Stimulated activated CD8-positive, alpha-beta memory T cell treated with anti-CD3 and anti-CD28 coated beads, Interleukin-12 subunit alpha, Interleukin-12 subunit beta, amount 100 ng/mL, for 4 hours (primary cell): ENCODE measurements around the gene RAB40B.

Experiments used
- DNase-seq: peaks from one replicate; pipeline ENCODE4 v3.0.0-alpha.2; 2020; ENCODE audit warnings: low read depth

RAB40B gene

DNA sequence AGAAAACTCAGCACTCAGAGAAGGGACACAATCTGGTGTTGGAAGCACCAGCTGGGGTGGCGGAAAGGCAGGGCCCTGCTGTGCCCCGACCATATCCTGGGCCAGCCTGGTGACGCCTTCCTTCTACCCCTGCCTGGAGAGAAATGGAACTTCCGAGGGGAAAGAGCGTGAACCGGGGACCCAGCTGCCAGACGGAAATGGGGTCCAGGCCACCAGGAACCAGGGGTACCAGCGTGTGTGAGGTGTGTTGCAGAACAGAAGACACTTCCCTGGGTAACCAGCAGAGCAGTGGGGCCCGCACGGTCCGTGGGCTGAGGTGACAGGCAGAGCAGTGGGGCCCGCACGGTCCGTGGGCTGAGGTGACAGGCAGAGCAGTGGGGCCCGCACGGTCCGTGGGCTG, 6.8 kb downstream of the RAB40B start:
- no peak for DNase-seq

DNA sequence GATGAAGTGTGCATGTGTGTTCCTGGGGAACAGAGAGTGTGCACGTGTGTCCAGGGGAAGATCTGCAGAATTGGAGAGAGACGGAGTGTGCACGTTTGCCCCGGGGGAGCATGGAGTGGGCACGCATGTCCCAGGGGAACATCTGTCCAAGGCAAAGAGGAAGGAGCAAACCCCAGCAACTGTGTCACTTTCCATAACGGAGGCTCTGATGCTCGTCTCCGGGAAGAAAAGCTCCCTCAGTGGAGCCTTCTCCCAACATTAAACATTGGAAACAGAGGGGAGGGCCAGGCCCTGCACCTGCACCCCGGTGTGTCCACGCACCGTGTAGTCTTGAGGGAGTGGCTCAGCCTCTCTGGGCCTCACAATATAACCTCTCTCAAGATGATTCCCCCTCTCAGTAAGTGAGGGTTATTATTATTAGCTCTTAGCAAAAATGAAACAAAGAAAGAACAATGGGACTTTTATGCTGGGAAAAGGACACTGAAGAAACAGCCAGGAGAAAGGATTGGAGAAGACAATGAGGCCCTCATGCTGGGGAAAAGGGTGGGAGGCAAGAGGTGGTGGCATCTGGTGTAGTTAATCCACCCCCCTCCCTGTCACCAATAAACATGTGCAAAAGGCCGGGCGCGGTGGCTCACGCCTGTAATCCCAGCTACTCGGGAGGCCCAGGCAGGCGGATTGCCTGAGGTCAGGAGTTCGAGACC, 7.6 kb downstream of the RAB40B start:
- DNase-seq = no peak

DNA sequence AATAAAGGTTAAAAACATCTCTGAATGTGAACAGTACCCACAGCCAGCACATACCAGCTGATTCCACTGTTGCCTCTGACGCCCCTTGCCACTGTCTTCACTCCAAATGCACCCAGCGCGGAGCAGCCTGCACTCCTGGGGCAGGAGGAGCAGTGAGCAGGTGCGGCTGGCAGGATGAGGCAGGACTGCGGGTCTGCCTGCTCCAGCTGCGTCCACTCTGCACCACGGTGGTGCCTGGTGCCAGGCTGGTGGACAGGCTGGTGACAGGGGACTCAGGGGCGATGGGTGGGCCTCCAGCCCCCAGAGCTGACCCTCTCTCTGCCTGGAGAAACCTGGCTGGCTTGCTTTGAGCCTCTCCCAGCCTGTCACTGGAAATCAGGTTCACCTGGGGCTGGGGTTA, 9.4 kb downstream of the RAB40B start:
- DNase-seq = no peak

DNA sequence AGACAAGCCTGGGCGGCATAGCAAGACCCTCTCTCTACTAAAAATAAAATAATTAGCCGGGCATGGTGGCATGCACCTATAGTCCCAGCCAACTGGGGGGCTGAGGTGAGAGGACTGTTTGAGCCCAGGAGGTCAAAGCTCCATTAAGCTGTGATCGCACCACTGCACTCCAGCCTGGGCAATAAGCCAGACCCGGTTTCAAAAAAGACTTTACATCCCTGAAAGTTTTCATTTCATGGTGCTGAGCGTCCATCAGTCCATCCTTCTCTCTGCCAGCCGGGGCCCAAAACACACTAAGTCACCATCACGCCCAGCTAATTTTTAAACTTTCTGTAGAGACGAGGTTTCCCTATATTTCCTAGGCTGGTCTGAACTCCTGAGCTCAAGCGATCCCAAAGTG, 10.6 kb downstream of the RAB40B start:
- no peak for DNase-seq

DNA sequence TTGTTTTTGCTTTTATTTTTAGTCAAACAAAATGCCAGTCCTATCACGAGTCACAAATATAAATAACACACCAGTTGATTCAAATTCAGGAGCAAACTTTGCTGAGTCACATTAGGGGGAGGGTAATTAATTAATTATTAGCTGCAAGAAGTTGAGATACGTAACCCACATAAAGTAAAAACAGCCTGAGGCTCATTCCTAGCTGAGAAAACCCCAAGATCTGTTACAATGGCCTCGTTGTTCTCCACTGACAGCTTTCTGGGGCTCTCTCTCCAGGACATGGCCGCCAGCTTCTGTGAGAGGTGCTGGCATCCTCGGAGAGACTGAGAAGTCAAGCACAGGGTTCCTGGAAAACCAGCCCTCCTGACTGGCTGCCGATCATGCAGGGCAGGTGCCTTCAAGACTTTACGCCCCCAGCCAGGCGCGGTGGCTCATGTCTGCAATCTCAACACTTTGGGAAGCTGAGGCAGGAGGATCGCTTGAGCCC, 11.1 kb downstream of the RAB40B start:
- no peak for DNase-seq

DNA sequence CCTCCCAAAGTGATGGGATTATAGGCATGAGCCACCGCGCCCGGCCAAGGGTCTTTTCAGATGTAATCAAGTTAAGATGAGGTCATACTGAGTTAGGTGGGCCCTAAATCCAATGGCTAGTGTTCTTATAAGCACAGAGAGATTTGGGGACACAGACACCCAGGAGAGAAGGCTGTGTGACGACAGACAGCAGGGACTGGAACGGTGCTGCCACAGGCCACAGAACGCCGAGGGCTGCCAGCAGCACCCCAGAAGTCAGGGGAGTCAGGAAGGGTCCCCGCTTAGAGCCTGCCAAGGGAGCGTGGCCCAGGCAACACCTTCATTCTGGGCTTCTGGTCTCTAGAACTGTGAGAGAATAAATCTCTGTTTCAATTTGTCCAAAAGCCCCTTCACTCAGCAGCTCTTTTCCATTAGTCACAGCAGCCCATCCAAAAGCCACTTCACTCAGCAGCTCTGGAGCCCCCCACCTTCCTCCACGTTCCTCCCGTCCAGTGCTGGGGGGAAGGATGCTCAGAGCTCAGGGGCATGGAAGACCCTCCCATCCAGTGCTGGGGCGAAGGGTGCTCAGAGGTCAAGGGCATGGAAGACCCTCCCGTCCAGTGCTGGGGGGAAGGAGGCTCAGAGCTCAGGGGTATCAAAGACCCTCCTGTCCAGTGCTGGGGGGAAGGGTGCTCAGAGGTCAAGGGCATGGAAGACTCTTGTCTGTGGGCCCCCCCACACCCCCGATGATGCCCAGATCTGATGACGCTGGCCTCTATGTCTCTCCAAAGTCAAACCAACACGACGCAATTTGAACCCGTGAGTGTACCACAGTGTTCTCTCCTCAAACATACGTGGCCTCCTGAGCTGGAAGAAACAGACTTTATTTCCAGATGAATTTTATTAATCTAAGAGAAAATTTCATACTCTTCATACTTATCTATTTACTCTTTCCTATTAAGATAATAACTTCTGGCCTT, 11.9 kb downstream of the RAB40B start:
- DNase-seq = no peak

DNA sequence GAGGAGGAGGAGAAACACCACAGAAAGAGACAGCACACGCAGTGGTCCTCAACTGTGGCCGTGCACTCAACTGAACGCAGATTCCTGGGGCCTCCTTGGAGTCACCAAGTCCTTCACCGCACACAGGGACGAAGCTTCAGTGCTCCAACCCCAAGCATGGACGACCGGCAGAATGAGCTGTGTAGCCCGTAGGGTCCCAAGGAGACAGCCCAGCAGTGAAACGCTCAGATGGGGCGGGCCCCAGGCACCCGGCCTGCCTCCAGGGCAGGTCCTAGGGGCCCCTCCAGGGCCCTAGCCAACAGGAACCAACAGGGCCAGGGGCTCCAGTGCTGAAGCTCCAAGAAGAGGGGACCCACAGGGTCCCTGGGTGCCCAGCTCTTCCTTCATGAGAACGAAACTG, 13.2 kb downstream of the RAB40B start:
- DNase-seq = no peak

DNA sequence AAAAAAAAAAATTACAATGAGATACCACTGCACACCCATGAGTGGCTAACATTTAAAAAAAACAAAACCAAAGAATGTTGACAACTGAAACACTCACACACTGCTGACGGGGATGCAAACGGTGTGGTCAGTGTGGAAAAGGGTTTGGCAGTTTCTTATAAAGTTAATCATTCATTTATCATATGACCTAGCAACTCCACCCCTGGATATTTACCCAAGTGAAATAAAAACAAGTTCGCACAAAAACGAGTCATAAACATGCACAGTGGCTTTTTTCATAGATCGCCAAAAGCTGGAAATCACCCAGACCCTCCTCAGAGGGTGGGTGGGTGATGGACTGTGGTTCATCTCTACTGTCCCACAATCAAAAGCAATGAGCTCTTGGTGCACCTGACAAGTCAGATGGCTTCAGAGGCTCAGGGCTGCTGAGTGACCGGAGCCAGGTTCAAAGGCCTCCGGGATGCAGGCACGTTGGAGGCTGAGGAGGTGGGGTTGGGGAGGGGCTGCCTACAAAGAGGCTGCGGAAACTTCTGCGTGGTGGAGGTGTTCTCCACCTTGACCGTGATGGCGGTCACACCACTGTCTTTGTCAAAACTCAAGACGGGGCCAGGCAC, 14.2 kb downstream of the RAB40B start:
- DNase-seq = no peak

DNA sequence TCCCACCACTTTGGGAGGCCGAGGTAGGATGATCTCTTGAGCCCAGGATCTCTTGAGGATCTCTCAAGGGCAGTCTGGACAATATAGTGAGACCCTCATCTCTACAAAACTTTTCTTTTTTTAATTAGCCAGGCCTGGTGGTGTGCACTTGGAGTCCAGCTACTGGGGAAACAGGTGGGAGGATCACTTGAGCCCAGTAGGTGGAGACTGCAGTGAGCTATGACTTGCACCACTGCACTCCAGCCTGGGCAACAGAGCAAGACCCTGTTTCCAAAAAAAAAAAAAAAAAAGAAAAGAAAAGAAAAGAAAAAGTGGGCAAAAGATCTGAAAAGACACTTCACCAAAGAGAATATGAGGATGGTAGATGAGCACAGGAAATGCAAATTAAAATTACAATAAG, 15.0 kb downstream of the RAB40B start:
- no peak for DNase-seq

DNA sequence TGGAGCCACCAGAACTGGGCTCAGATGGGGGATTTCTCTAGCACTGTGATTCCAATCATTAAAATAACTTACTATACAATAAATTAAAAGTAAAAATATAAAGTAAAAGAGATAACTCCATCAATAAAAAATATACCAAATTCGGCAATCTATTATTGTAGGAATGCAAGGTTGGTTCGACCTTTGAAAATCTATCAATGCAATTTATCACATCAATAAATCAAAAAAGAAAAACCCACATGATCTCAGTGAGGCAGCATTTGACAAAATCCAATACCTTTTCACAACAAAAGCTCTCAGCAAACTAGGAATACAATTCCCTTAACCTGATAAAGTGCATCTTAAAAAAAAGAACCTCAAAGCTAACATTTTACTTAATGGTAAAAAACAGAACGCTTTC, 17.0 kb downstream of the RAB40B start:
- DNase-seq = no peak

DNA sequence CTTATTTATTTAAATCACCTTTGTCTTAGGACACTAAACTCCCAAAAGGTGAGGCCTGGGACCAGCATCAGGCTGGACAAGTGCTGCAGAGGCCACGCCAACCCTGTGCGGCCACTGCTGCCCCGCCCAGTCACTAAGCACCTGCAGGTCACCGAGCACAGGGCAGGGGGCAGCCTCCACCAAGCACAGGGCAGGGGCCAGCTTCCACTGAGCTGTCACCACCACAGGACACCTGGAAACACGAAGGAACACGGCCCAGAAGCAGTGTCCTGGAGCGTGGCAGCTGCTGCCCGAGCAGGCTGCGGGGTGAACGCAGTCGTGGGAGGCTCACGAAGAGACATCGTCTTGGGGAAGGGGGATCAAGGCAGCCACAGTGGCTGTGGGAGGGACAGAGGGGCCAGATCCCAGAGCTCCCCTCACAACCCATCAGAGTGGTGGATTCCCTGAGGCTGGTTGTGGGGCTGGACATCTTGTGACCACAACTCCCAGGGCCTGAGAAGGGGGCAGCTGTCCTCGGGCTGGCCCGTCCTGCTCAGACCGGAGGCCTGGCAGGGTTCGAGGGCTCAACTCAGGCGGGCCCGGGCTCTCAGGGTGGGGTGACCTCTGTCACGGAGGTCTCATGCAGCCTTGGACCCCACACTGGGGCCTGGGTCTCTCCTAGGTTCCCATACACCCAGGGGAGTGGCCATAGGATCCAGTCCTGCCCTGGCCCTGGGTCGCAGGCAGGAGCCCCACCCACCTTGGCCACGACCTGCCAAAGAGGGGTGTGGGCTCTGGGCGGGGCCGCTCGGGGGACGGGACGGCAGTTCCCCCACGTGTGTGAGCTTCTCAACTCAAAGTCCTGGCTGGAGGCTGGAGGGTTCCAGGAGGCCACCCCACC, 18.7 kb downstream of the RAB40B start:
- DNase-seq = no peak

DNA sequence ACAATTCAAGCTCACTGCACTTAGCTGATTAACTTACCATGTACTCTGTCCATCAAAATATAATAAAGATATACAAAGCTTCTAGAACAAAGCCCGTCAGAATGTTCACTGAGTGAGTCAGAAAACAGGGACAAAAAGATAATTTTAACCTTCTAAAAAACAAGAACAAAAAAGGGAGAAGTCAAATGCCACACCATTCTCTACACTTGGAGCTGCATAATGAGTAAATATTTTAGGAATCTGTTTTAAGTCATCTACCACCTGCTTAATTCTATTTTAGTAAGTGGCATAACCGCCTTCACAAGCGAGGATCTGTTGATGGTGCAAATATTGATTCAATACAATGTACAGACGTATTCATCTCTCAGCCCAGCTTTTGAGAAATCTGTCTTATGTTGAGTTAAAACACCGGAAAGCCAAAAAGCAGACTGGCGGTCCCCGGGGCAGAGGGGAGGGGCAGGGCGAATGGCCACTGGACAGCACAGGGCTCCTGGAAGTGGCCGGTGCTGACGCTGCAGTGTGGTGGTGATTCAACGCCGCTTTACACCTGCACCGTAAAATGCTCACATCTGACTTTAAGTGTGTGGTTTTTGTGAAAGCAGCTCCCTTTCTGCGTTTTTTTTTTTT, 20.1 kb downstream of the RAB40B start:
- no peak for DNase-seq

DNA sequence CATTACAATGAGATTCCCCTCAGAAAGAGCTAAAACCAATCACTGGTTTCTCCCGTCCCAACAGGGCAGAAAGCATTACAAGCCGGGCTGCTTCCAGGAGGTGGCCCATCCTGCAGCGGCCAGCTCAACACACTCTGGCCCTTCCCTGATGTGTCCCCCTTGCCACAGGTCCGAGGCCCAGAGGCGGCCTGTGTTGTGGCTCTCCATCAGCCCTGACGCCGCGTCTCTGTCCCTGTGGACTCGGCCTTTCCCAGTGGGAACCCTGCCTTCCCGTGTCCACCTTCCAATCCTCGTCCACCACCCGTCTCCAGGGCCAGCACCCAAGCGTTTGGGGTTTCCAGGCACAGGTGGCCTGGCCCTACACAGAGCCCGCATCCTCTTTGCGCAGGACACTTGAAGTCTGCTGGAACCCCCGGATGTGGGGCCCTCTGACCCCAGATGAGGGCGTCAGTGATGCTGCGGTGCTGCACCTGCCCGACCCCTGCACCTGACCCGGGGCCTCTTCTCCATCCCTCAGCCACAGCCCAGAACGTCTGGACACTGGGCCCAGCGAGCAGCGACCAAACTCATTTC, 21.1 kb downstream of the RAB40B start:
- DNase-seq = no peak

DNA sequence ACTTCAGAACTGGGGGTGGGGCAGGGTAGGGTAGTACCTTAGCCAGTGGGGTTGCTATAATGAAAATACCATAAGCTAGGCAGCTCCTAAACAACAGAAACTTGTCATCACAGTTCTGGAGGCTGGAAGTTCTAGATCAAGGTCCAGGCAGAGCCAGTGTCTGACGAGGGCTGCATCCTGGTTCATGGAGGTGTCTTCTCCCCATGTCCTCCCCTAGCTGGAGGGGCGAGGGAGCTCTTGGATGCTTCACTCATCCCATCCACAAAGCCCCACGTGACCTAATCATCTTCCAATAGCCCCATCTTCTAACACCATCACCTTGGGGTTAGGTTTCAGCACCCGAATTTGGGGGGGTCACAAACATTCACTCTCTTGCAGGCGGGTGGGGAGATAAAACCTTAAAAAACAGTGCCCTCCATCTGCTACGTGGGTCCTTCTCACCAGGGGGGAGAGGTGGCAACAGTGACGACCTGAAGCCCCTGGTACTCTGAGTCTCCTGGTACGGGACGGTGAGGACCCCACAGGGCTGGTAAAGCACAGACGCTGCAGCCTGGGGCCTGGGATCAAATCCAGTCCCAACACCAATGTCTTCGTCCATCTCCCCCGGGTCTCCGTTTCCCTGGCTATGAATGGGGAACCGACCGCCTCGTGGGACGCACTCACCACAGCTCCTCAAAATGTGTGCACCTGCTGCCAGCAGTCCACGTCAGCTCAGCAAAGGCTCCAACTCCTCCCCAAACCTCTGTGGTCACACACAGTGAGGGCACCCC, 22.8 kb downstream of the RAB40B start:
- no peak for DNase-seq

DNA sequence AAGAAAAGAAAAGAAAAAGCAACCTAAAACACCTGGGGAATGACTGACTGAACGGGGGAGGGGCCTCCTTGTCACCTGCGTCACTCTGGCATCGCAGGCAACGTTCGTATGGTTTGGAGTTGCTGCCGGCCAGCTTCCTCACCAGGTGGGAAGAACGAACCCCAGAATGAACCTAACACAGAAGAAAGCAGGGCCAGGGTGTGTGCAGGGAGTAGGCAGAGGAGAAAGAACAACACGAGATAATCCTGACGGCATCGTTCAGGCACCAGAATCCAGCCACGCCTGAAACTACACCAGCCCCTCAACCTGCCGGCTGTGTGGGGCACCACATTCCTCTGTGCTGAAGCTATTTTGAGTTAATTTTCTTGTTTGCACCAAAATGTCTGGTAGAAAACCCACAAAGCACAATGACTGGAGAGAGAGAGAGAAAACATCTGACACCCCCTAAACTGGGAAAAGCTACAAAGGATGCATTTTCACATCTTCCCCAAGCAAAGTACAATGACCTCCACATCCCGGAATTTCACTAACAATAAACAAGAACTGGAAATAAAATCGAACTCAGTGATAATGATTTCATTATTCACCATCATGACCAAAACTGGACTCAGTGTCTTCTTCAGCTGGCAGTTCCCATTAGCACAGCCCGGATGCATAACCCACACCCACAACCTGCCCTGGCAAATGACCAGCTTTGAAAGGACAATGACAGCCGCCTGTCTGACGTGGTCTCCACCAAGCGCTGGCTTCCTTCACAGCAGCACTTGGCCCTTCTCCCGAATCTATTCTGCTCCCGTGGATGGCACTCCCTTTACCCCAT, 23.6 kb downstream of the RAB40B start:
- no peak for DNase-seq

DNA sequence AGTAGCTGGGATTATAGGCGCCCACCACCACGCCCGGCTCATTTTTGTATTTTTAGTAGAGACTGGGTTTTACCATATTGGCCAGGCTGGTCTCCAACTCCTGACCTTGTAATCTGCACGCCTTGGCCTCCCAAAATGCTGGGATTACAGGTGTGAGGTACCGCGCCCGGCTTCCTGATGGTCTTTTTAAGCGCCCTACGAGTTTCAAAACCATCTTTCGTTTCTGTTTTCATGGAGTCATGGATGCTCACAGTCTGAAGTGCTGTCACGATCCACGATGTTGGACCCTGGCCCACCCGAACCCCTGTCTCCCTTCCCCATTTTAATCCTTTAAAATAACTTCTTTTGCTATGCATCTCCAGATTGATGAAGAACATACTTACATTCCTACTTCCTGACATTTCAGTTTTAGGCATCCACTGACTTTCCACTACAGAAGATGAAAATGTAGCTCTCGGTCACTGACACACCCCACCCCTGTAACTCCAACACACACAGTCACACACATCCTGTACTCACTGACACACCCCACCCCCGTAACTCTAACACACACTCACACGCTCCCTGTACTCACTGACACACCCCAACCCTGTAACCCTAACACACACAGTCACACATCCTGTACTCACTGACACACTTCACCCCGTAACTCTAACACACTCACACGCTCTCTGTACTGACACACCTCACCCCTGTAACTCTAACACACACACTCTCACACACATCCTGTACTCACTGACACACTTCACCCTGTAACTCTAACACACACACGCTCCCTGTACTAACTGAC, 27.6 kb downstream of the RAB40B start:
- no peak for DNase-seq

DNA sequence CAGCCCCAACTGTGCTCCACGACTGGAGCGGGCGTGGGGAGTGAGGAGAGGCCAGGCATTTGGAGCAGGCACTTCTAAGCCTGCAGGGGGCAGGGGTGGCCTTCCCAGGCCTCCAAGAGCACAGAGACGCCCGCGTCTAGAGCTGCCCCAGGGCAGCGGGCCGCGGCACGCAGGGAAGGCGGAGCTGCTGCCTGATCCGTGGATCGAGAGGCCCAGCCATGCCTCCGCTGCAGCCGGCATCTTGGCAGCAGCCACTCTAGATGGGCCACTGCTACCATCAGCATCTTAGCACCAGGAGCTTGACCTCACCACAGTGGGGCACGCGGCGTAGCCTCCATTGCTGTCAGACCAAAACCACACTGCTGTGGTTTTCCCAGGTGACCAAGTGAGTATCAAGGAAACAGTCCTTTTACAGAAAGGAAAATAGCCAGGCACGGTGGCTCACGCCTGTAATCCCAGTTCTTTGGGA, 29.8 kb downstream of the RAB40B start:
- DNase-seq = no peak

DNA sequence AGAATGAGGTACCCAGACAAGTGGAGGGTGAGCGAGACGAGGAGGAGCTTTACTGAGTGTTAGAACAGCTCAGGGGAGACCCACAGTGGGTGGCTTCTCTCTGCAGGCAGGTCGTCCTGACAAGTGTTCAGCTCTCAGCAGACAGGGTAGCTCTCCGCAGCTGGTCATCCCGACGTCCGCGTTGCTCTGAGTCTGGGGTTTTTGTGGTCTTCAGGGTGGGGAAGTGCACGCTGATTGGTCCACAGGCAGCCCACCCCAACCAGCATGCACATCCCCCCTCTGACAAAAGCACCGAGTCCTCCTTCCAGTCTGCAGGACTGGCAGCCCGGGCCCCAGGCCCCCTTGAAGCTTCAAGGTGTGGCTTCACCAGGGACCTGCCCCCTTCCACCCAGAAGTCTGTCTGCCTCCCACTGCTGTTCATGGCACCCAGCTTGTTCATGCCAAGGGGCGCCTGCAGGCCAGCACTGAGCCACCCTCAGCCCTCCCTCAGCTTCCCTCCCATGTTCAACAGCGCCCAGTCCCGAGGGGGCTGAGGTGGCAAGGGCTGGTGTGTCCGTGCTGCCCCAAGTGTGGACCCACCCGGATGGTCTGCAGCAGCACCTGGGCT, 30.4 kb downstream of the RAB40B start:
- no peak for DNase-seq
